ENCODE results near the gene ATP6V0E1.

- no peak for TF ChIP-seq EP300 (IDR thresholded peaks at IDR 0.05; ENCODE audit: borderline replicate concordance)
- TF ChIP-seq REST (IDR thresholded peaks at IDR 0.05; ENCODE audit: low read depth) = no peak
- no peak for TF ChIP-seq TAF1 (IDR thresholded peaks at IDR 0.05; ENCODE audit: low read depth)
- TF ChIP-seq MAX (IDR thresholded peaks at IDR 0.05) = no peak
- no peak for TF ChIP-seq TCF12 (IDR thresholded peaks at IDR 0.05; ENCODE audit: low read depth)
- no peak for TF ChIP-seq USF1 (IDR thresholded peaks at IDR 0.05)
- TF ChIP-seq CREB1 (IDR thresholded peaks at IDR 0.05; ENCODE audit: low read depth) = no peak
- TF ChIP-seq NFIC (IDR thresholded peaks at IDR 0.05) = no peak
- no peak for TF ChIP-seq EGR1 (IDR thresholded peaks at IDR 0.05)
- TF ChIP-seq FOXM1 (IDR thresholded peaks at IDR 0.05; ENCODE audit: borderline replicate concordance, low read depth) = no peak
- TF ChIP-seq ZBTB7A (IDR thresholded peaks at IDR 0.05; ENCODE audit: low read depth) = no peak
- TF ChIP-seq TEAD4 (IDR thresholded peaks at IDR 0.05) = no peak
- no peak for TF ChIP-seq CEBPB (IDR thresholded peaks at IDR 0.05)
Measured at GRCh38 chr5:172935096-172935495, 48.5 kb upstream of the ATP6V0E1 start.
